Skeletal muscle tissue (tissue), 4 donors: ENCODE measurements around the gene STARD7. TPM values are rescaled to one million over a fixed set of nuclear protein-coding genes. Genes with fewer than 3 reads are reported as not detected.
"Not testable (repeated sequence)": the region's sequence is repeated elsewhere in the genome, so short reads cannot be mapped to it uniquely, and the experiment has no call there.

Experiments
- H3K27ac ChIP-seq: one replicate; pipeline ENCODE4 v1.7.0; 2013; ENCODE audit warnings: mild to moderate bottlenecking, low read depth, low read length, inconsistent platforms
- H3K27me3 ChIP-seq, 3 donors: one replicate each; pipeline ENCODE4 v1.7.0; 2013; ENCODE audit warnings: low read length in 3 of 3; ENCODE audit not compliant: control insufficient read depth in 3 of 3, insufficient read depth in 3 of 3
- H3K36me3 ChIP-seq, 3 donors: one replicate each; pipeline ENCODE4 v1.7.0; 2013; ENCODE audit warnings: low read length in 3 of 3; ENCODE audit not compliant: control insufficient read depth in 3 of 3, insufficient read depth in 3 of 3
- H3K4me1 ChIP-seq, 3 donors: one replicate each; pipeline ENCODE4 v1.7.0; 2013; ENCODE audit warnings: low read length in 3 of 3, mild to moderate bottlenecking in 3 of 3; ENCODE audit not compliant: control insufficient read depth in 3 of 3, insufficient read depth in 3 of 3
- H3K4me3 ChIP-seq, 3 donors: one replicate each; pipeline ENCODE4 v1.7.0; 2013; ENCODE audit warnings: low read length in 3 of 3
- H3K9ac ChIP-seq, 3 donors: one replicate each; pipeline ENCODE4 v1.7.0; 2013; ENCODE audit warnings: low read length in 3 of 3, mild to moderate bottlenecking in 3 of 3, moderate library complexity in 2 of 3, low read depth in 1 of 3
- H3K9me3 ChIP-seq, 3 donors: one replicate each; pipeline ENCODE4 v1.7.0; 2013; ENCODE audit warnings: low read length in 3 of 3; ENCODE audit not compliant: control insufficient read depth in 3 of 3
- total RNA-seq: library from RNA; depleted of rRNA; stranded (reverse); fragments of >200 nt; gene quantifications from one replicate; pipeline ENCODE4 v1.2.3, GENCODE V29; 2014
- donor health status: Osteomylitis.

The STARD7 gene
- total RNA-seq, 1 donor from 2014 or later: 185 TPM

DNA sequence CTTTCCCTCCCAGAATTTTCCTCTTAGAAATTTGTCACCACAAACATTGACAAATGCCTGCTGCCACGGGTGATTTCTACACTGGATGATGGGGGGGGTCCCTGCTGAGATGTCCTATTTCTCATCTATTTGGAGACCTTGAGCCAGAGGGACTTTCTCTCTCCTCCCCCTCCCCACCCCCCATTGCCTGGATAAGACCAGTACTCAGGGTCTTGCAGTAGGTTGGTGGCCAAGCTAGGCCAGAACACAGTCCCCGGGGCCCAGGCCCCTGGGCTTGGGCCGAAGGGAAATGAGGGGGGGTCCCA lies 62.8 kb downstream of the STARD7 start:
- Histone ChIP-seq H3K4me3 (peak overlapping the region in 1 of 3 donors; percentile 38), H3K27me3 (no peaks in the 10 kb centered on the region), H3K27ac (peak overlapping the region; percentile 70), H3K9ac (peak overlapping the region in 1 of 3 donors; percentile 45), H3K9me3 (no peaks in the 10 kb centered on the region), H3K36me3 (peaks cover 0 to 3% (median 2%) of the 10 kb centered on the region in 3 donors), H3K4me1 (peaks cover 9 to 14% (median 14%) of the 10 kb centered on the region in 3 donors)

DNA sequence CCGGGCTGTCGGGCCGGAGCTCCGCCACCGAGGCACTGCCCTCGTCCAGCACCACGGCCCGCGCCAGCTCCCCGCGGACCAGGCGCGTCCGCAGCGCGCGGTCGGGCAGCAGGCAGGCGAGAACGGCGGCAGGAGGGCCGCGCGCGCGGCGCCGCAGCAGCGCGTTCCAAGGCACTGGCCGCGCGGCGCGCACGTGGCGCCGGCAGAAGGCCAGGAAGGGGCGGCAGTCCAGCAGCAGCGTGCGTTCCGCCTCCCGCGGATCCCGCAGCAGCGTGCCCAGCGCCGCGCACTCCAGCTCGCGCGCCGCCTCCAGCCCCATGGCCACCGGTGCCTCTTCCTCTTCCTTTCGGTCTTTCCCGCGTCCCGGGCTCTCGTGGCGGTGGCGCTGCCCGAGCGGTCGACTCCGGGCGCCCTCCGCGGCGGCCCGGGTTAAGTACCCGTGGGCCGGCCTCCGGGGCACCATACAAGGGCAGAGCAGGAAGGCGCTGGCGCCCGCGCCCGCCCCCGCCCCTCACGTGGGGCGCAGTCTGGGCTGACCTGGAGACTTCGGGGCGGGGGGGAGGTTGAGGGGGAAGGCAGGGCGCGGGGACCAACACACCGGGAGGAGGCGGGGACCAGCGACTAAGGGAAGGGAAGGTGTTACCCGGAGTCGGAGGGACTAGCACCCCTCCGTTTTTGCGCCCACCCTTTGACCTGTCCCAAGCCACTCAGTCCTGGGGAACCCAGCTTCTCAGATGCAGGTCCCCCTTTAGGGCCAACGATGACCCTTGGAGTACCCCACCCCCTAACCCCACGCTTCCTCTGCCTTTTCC lies 63.4 kb downstream of the STARD7 start, which contains the start of gene DUSP2:
Gene DUSP2 (minus strand): TSS at position 405 of the 812 bp plus-strand sequence. CDS start 86 bp downstream, at position 319.
- H3K27me3 ChIP-seq: no peaks in the 10 kb centered on the region
- peaks cover 0 to 3% (median 2%) of the 10 kb centered on the region in 3 donors for H3K36me3 ChIP-seq
- H3K4me3 ChIP-seq: peak within 1 kb of the TSS; percentile 48 to 83 (median 80)
- H3K9me3 ChIP-seq: no peaks in the 10 kb centered on the region
- peaks cover 9 to 14% (median 14%) of the 10 kb centered on the region in 3 donors for H3K4me1 ChIP-seq
- peak within 1 kb of the TSS; percentile 70 for H3K27ac ChIP-seq
- H3K9ac ChIP-seq: peak within 1 kb of the TSS; percentile 61 to 81 (median 65)

DNA sequence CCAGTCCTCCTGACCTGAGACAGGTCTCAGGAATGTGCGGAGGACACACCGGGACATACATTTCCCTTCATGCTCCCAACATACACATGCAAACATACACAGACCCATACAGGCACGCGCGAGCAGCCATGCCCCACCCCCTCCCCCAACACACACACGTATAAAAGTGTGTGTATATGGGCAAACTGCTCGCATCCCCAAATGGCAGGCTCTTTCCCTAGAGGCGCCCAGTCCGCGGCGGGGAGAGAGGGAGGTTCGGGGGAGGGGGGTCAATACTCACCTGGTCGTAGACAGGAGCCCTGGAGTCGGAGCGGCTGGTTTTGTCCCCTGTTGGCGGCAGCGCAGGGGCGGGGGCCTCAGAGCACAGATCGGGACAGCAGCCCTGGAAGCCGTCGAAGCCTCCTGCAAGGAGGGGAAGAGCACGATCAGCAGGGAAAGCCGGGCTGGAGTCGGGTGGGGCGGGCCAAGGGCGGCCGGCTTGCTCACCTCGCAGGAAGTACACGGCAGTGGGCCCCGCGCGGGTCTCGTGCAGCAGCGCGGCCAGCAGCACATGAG lies 64.1 kb downstream of the STARD7 start:
- no peaks in the 10 kb centered on the region for H3K27me3 ChIP-seq
- H3K4me1 ChIP-seq: peaks cover 9 to 14% (median 14%) of the 10 kb centered on the region in 3 donors
- H3K4me3 ChIP-seq: peak overlapping the region; percentile 23 to 83 (median 80)
- peaks cover 0 to 3% (median 2%) of the 10 kb centered on the region in 3 donors for H3K36me3 ChIP-seq
- H3K9me3 ChIP-seq: no peaks in the 10 kb centered on the region
- no peak overlapping the region for H3K27ac ChIP-seq
- peak overlapping the region; percentile 61 to 81 (median 65) for H3K9ac ChIP-seq

DNA sequence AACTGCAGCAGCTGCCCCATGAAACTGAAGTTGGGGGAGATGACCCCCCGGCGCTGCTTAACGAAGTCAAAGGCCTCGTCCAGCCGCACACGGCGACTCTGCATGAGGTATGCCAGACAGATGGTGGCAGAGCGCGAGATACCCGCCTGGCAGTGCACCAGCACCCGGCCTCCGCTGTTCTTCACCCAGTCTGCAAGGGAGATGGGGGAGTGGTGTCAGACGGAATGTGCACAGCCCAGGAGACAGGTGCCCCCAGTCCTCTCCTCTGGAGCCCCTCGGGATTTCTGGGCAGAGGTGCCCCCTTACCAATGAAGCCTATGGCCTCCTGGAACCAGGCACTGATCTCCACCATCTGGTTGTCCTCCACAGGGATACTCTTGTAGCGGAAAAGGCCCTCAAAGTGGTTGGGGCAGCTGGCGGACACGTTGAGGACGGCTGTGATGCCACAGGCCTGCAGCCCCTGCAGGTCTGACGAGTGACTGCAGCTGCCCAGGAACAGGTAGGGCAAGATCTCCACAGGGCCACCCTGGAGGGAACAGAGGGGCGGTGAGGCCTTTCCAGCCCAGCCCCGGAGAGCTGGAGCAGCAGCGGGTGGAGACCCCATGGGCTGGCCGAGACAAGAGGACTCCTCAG lies 64.7 kb downstream of the STARD7 start:
- H3K27ac ChIP-seq: no peak overlapping the region
- H3K4me3 ChIP-seq: peak overlapping the region in 2 of 3 donors; percentile 80 to 83
- H3K4me1 ChIP-seq: peaks cover 9 to 14% (median 14%) of the 10 kb centered on the region in 3 donors
- peak overlapping the region in 2 of 3 donors; percentile 62 to 65 for H3K9ac ChIP-seq
- no peaks in the 10 kb centered on the region for H3K9me3 ChIP-seq
- H3K27me3 ChIP-seq: no peaks in the 10 kb centered on the region
- peaks cover 0 to 3% (median 2%) of the 10 kb centered on the region in 3 donors for H3K36me3 ChIP-seq

DNA sequence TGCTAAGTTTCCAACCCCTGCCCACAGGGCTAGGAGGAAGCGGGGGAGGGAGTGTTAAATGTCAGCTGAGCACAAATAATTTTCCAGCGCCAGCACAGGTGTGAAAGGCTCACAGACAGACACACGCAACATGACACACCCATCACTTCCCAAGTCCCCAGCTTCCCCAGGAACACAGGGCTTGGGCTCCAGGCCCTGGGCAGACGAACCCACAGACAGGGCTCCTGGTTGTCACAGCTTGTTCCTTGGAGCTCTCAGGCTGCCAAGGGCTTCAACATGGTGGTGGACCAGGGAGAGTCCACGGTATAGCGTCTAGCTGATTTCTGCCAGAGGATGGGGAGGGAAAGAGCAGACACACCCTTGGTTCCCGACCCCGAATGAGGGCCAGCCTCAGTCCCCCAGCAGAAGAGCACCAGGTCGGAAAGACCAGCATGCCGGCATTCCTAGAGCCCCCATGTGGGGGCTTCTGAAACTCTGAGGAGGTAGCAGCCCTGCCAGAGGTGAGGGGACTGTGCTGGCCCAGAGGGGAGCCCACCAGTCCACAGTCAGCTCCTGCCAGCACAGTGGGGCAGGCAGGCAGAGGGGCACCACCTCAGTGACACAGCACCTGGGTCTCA lies 65.3 kb downstream of the STARD7 start:
- Histone ChIP-seq H3K9ac (no peak overlapping the region), H3K27ac (no peak overlapping the region), H3K36me3 (peaks cover 0 to 3% (median 2%) of the 10 kb centered on the region in 3 donors), H3K27me3 (no peaks in the 10 kb centered on the region), H3K4me3 (no peak overlapping the region), H3K4me1 (peaks cover 9 to 14% (median 14%) of the 10 kb centered on the region in 3 donors), H3K9me3 (no peaks in the 10 kb centered on the region)

DNA sequence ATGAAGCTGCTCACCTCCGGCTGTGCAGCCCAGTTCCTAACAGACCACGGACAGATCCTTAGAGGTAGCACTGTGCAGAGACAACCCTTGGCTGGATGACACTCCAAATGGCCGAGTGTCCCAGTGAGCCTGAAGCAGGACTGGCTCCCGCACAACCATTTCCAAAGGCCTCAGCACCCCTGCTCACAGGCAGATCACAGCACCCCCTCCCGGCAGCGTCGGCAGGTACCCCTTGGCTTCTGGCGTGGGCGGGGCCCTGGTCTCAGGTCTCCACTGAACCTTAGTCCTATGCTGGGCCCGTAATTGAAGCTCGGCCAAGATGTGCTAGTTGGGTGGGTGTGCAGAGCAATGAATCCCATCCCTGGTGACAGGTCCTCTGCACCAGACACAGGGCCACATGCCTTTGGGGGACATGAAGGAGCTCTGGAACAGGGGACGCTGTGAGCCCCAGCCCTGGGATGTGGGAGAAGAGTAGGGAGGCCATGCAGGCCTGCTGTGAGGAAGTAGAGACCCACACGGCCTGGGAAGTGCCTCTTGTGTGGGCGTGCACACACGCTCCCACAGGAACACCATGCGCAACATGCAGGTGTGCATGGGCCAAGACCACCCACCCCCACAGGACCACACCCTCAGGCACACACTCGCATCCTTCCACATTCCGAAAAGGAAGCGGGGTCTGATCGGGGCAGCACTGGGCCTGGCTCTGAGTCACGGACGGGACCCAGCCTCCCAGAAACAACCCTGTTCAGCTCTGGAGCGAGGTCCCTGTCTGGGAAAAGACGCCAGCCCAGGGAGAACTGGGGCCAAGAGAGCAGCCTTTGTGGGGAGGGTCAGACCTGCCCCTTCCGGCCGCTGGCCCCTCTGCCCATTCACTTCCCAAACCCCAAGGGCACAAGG lies 66.2 kb downstream of the STARD7 start:
- H3K4me1 ChIP-seq: peaks cover 9 to 14% (median 14%) of the 10 kb centered on the region in 3 donors
- H3K27me3 ChIP-seq: peaks cover 2 to 6% (median 4%) of the 10 kb centered on the region in 3 donors
- no peak overlapping the region for H3K27ac ChIP-seq
- H3K4me3 ChIP-seq: no peak overlapping the region
- H3K9ac ChIP-seq: no peak overlapping the region
- peaks cover 0 to 3% (median 2%) of the 10 kb centered on the region in 3 donors for H3K36me3 ChIP-seq
- H3K9me3 ChIP-seq: no peaks in the 10 kb centered on the region

DNA sequence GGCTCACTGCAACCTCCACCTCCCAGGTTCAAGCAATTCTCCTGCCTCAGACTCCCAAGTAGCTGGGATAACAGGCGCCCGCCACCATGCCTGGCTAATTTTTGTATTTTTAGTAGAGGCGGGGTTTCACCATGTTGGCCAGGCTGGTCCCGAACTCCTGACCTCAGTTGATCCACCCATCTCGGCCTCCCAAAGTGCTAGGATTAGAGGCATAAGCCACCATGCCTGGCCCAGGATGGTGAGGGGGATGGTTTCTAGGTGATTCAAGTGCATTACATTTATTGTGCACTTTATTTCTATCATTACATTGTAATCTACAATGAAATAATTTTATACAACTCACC lies 67.0 kb downstream of the STARD7 start:
- not testable (repeated sequence) for H3K9me3 ChIP-seq, H3K4me3 ChIP-seq, H3K27ac ChIP-seq, H3K36me3 ChIP-seq, H3K9ac ChIP-seq, H3K27me3 ChIP-seq
- H3K4me1 ChIP-seq: peaks cover 9 to 14% (median 12%) of the 10 kb centered on the region in 3 donors

DNA sequence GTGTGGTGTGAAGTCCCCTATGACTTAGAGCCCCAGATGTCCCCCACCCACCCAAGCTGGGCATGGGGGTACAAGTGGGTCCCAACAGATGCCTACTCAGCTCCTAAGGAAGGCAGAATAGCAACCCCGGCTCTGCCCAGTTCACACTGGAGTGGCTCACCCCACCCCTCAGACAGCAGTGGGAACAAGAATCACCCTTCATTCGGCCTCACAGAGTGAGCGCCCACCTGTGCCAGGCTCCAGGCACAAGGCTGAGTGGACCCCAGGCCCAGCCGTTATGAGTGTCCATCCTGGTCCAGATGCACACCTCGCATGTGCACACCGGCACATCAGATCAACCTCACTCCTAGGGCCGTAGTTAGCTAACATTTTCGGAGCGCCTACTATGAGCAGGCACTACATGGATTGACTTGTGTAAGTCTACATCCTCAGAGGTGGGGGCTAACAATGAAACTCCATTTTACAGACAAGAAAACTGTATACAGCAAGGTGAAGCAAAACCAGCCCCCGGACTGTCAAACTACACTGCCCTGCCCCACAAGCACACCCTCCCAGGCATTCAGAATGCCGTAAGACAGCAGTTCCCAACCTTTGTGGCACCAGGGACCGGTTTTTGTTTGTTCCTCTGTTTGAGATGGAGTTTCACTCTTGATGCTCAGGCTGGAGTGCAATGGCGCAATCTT lies 67.5 kb downstream of the STARD7 start:
- no peak overlapping the region for H3K4me3 ChIP-seq
- H3K36me3 ChIP-seq: peaks cover 0 to 3% (median 2%) of the 10 kb centered on the region in 3 donors
- H3K9ac ChIP-seq: no peak overlapping the region
- peaks cover 9 to 14% (median 12%) of the 10 kb centered on the region in 3 donors for H3K4me1 ChIP-seq
- no peaks in the 10 kb centered on the region for H3K9me3 ChIP-seq
- no peak overlapping the region for H3K27ac ChIP-seq
- H3K27me3 ChIP-seq: peaks cover 5 to 9% (median 7%) of the 10 kb centered on the region in 3 donors
